Stimulated activated CD4-positive, alpha-beta T cell treated with anti-CD3 and anti-CD28 coated beads, Interleukin-12 subunit alpha, Interleukin-12 subunit beta, amount 100 ng/mL, for 48 hours (primary cell): ENCODE data around the gene COBLL1.

Source experiments
- DNase-seq, 3 donors: peaks; one replicate each; pipeline ENCODE4 v3.0.0-alpha.2; 2020; ENCODE audit warnings: low read depth in 2 of 3, low spot score in 1 of 3

COBLL1 gene

GRCh38 chr2:164688896-164689419, 152.7 kb downstream of the COBLL1 start:
- DNase-seq = no peak

GRCh38 chr2:164681009-164681408, 160.6 kb downstream of the COBLL1 start:
- no peak for DNase-seq

- no peak for DNase-seq
Measured at GRCh38 chr2:164678631-164679149, 162.9 kb downstream of the COBLL1 start.

GRCh38 chr2:164677733-164678132, 163.9 kb downstream of the COBLL1 start:
- no peak for DNase-seq

GRCh38 chr2:164677271-164677670, 164.4 kb downstream of the COBLL1 start:
- DNase-seq = no peak

- no peak for DNase-seq
Measured at GRCh38 chr2:164675687-164676086, 165.9 kb downstream of the COBLL1 start.

- DNase-seq = no peak
Measured at GRCh38 chr2:164675027-164675426, 166.6 kb downstream of the COBLL1 start.

- DNase-seq = no peak
Measured at GRCh38 chr2:164671664-164672396, 169.8 kb downstream of the COBLL1 start.

GRCh38 chr2:164669291-164669690, 172.3 kb downstream of the COBLL1 start:
- DNase-seq = no peak

- no peak for DNase-seq
Measured at GRCh38 chr2:164667566-164667965, 174.1 kb downstream of the COBLL1 start.

- no peak for DNase-seq
Measured at GRCh38 chr2:164664070-164664469, 177.6 kb downstream of the COBLL1 start.

GRCh38 chr2:164662868-164663631, 178.6 kb downstream of the COBLL1 start:
- DNase-seq = no peak

GRCh38 chr2:164662066-164662465, 179.6 kb downstream of the COBLL1 start:
- DNase-seq = no peak

- no peak for DNase-seq
Measured at GRCh38 chr2:164661349-164661748, 180.3 kb downstream of the COBLL1 start.

GRCh38 chr2:164657129-164657528, 184.5 kb downstream of the COBLL1 start:
- DNase-seq = no peak

GRCh38 chr2:164655750-164656149, 185.9 kb downstream of the COBLL1 start:
- no peak for DNase-seq

- no peak for DNase-seq
Measured at GRCh38 chr2:164655336-164655735, 186.3 kb downstream of the COBLL1 start.

GRCh38 chr2:164651361-164651760, 190.3 kb downstream of the COBLL1 start:
- no peak for DNase-seq

GRCh38 chr2:164644036-164644700, 197.5 kb downstream of the COBLL1 start:
- no peak for DNase-seq

- DNase-seq = no peak
Measured at GRCh38 chr2:164642946-164643555, 198.6 kb downstream of the COBLL1 start.

- DNase-seq = no peak
Measured at GRCh38 chr2:164642268-164642667, 199.4 kb downstream of the COBLL1 start.
